ENCODE results near the gene EPHB1.

DNA sequence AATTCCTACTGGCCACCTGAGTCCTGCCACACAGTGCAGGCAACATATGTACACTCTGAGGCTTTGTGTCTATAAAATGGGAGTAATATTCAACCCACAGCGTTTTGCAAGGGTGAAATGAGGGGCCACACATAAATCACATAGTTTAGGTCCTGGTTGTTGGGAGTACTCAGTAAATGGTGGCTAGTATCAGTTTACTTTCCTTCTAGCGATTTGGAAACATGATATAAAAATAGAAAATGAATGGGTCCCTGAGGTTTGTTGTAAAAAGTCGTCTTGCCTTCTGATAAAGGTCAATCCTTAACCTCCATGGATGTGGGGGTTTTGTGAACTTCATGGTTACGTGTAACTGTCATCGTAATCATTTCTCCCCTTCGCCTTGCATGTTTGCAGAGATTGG, 472.4 kb downstream of the EPHB1 start:
- no peak for TF ChIP-seq ZNF281 (CRISPR knock-in tag; IDR thresholded peaks at IDR 0.05)
- no peak for TF ChIP-seq CTCF (IDR thresholded peaks at IDR 0.05)
- TF ChIP-seq FOXK1 (CRISPR knock-in tag; IDR thresholded peaks at IDR 0.05) = no peak
- TF ChIP-seq, protein P1, sequence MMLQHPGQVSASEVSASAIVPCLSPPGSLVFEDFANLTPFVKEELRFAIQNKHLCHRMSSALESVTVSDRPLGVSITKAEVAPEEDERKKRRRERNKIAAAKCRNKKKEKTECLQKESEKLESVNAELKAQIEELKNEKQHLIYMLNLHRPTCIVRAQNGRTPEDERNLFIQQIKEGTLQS (CRISPR knock-in tag; conservative IDR thresholded peaks at IDR 0.05) = no peak
- TF ChIP-seq, protein P2, sequence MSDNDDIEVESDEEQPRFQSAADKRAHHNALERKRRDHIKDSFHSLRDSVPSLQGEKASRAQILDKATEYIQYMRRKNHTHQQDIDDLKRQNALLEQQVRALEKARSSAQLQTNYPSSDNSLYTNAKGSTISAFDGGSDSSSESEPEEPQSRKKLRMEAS (CRISPR knock-in tag; IDR thresholded peaks at IDR 0.05) = no peak
- no peak for TF ChIP-seq NR2C2 (CRISPR knock-in tag; IDR thresholded peaks at IDR 0.05)
- no peak for TF ChIP-seq ESRRA (CRISPR knock-in tag; IDR thresholded peaks at IDR 0.05; ENCODE audit: borderline replicate concordance)
